GM04504 (cell line): Measurements from ENCODE around the gene SSC5D.
"Not testable (repeated sequence)": the region's sequence is repeated elsewhere in the genome, so short reads cannot be mapped to it uniquely, and the experiment has no call there.

Experiments used
- DNase-seq: peaks from one replicate; pipeline ENCODE4 v3.0.0-alpha.2; 2012; ENCODE audit warnings: low read depth

Gene SSC5D

GRCh38 chr19:55486971-55487923 is 989 bp upstream of the SSC5D start:
- peak; percentile 95 for DNase-seq

DNA sequence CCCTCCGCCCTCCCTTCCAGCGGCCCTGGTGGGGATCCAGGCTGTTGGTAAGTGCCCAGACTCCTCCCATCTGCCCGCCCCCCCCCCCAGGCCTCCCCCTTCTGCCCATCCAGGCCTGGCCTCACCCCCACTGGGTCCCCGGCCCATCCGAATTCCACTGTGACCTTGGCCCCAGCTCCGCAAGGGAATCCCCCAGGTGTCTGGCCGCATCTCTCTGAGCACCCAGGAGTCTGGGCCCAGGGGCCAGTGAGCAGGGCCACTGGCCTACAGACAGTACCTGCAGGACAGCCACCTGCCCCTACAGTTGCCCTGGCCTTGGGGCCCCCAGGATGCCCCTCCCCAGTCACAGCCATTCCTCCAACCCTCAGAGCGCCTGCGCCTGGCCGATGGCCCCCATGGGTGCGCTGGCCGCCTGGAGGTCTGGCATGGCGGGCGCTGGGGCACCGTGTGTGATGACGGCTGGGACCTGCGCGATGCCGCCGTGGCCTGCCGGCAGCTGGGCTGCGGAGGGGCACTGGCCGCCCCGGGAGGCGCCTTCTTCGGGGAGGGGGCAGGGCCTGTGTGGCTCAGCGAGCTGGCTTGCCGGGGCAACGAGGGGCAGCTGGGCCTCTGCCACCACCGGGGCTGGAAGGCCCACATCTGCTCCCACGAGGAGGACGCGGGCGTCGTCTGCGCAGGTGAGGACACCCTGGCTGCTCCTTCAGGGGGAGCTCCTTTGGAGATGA is 912 bp downstream of the SSC5D start:
- no peak for DNase-seq

GRCh38 chr19:55489711-55490477 is 1.7 kb downstream of the SSC5D start:
- DNase-seq, result no peak

GRCh38 chr19:55490478-55491432 is 2.5 kb downstream of the SSC5D start:
- no peak for DNase-seq

DNA sequence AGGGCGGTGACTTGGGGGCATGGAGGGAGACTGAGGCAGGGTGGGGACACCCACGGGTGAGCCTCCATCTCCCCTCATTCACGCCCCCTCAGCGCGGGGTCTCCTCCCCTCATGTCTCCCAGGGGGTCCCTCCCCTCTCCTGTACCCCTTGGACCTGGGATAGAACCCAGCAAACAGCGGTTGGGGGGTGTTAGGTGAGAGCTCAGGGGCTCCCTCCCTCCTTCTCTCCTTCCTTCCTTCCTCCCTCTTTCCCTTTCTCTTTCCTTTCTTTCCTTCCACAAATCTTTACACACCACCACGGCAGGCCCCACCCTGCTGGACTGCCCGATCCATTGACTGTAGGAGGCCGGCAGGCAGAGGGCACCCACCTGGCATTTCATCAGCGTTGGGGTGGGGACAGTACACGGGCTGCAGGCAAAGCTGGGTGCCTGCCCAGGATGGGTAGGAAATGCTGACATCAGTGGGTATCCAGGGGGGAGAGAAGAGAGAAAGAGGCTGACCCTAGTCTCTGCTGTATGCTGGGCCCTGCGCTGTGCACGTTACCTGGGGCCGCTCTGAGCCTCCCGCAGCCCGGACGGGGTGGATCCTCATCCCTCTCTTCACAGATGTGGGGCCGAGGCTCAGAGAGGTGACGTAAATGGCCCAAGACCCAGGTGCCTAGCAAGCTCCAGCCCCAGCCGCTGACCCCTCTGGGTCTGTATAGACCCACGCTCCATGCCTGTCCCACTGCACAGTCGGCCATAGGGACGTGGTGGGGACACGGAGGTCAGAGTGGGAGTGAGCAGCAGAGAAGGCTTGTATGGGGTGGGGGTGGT is 3.5 kb downstream of the SSC5D start:
- no peak for DNase-seq

GRCh38 chr19:55492362-55492944 is 4.2 kb downstream of the SSC5D start:
- no peak for DNase-seq

DNA sequence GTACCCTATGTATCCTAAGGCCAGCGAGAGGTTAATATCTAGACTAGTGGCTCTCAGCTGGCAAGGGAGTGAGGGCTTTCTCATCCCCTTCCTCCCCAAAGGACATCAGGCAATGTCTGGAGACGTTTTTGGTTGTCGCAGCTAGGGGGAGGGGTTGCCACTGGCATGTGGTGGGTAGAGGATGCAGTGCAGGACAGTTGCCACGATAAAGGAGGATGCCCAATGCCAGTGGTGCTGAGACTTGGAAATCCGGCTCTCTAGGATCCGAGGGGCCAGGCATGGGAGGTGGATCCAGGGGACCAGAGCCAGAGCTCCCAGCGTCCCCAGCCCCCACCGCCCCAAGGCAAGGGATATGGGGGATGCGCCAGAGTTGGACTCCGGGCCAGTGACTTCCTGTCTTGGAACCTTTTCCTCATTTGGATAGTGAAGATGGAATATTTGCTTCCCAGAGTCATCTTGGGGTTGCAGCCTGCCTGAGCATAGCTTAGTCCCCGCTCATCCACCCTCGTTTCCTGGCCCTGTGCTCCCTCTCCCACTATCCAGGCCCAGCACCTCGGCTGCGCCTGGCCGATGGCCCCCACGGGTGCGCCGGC is 4.9 kb downstream of the SSC5D start:
- DNase-seq, result no peak

- no peak for DNase-seq
Observed at GRCh38 chr19:55493645-55494171, 5.5 kb downstream of the SSC5D start.

DNA sequence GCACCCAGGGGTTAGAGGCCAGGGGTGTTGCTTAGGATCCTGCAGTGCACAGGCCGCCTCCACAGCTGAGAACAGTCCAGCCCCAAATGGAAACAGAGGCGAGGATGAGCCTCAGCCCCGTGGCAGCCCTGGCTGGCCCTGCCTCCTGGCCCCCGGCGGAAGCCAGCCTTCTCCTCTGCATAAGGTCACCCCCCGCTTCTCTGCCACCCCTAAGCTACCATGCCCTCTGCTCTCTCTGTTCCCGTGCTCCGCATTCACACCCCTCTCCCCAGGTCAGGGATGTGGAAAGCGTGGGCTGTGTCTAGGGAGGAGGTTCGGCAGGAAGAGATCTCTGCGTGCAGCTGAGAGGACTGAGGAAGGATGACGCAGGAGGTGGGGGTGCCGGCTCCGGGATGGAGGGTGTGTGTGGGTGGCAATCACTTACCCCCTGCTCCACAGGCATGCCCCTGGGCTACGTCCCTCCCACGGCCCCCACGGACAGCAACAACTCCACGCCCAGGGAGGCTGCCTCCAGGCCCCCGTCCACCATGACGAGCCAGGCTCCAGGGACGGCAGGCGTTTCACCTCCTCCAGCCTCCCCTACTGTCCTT is 6.0 kb downstream of the SSC5D start:
- no peak for DNase-seq

GRCh38 chr19:55495646-55496349 is 7.6 kb downstream of the SSC5D start:
- no peak for DNase-seq

DNA sequence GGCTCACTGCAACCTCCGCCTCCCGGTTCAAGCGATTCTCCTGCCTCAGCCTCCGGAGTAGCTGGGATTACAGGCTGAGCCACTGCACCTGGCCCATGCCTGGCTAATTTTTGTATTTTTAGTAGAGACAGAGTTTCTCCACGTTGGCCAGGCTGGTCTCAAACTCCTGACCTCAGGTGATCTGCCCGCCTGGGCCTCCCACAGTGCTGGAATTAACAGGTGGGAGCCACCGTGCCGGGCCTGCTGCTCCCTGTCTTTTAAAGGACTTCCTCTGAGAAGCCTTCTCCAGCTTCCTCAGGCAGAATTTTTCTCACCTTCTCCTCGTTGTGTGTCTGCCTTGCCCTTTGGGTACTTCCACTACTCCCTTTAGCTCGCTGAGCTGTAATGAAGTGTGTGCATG is 8.6 kb downstream of the SSC5D start:
- DNase-seq, result not testable (repeated sequence)

- DNase-seq, result no peak
Observed at GRCh38 chr19:55497763-55498162, 9.5 kb downstream of the SSC5D start.

DNA sequence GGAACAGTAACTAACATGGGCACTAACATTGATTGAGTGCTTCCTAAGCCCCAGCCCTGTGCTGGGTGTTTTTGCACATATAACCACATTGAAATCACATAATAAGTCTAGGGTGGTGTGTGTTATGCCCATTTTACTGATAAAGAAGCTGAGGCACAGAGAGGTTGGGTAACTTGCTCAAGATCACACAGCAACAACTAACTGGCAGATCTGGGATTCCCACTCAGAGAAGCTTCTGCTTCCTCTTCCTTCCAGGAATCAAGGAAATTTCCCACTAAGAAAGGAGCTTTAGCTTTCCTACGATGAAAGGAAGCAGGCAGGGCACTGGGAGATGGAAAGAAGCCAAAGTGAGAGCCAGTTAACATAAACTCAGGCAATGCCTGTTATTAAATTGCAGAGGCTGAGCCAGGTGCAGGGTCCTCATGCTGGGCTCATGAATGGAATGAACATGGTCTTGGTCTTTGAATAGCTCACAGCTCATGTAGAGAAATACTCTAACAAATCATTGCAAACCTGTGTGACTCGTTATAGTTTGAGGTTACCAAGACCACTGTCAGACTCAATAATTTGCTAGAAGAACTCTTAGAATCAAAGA is 10.1 kb downstream of the SSC5D start:
- DNase-seq, result no peak

- DNase-seq, result no peak
Observed at GRCh38 chr19:55500368-55500952, 12.2 kb downstream of the SSC5D start.

DNA sequence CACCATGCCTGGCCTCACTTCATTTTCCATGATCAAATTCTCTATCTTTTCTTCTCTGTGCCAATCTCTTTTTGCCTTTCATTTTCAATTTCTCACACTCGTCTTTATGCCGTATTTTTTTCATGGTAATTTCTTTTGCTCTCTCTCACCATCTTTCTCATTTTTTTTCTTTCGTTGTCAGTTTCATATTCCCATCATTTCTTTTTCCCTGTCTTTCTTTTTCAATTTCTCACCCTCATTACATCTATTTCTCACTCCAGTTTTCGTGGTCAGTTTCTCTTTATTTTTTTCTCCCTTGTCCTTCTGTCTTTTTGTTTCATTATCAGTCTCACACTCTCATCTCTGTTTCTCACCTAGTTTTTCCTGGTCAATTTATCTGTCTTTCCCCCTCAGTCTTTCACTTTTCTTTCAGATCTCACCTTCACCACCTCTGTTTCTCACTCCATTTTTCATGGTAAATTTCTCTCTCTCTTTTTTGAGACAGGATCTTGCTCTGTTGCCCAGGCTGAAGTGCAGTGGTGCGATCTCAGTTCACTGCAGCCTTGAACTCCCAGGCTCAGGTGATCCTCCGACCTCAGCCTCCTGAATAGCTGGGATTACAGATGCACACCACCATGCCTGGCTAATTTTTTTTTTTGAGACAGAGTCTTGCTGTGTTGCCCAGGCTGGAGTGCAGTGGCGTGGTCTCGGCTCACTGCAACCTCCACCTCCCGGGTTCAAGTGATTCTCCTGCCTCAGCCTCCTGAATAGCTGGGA is 14.1 kb downstream of the SSC5D start:
- no peak for DNase-seq

- no peak for DNase-seq
Observed at GRCh38 chr19:55503157-55503501, 14.9 kb downstream of the SSC5D start.
